Right lobe of liver (tissue), 4 donors: Measurements from ENCODE around the gene DDX31.

Source experiments
- CTCF ChIP-seq, 4 donors: fragments of 200-600 bp in 3 of 4; fragments of 450-650 bp in 1 of 4; IDR thresholded peaks; one replicate each; pipeline versions ENCODE4 v1.5.1 to v1.8.0; 2016 to 2022; ENCODE audit warnings: antibody characterized with exemption in 4 of 4, mild to moderate bottlenecking in 2 of 4
- POLR2A ChIP-seq: fragments of 450-650 bp; IDR thresholded peaks from one replicate; pipeline ENCODE4 v1.6.1; 2017; ENCODE audit warnings: antibody characterized with exemption, mild to moderate bottlenecking
- donor health status: DM: no; HTN: no; CAD: no.
- donor health status: DM: no; HTN: no; CAD: no.
- donor health status: DM: no; HTN: yes; CAD: no.

- no peak for TF ChIP-seq CTCF (IDR thresholded peaks at IDR 0.05)
- no peak for TF ChIP-seq POLR2A
These were observed 118.2 kb downstream of the DDX31 start for GRCh38 chr9:132551556-132551955.
